ENCODE data around the gene MRPL49.

Gene MRPL49

DNA sequence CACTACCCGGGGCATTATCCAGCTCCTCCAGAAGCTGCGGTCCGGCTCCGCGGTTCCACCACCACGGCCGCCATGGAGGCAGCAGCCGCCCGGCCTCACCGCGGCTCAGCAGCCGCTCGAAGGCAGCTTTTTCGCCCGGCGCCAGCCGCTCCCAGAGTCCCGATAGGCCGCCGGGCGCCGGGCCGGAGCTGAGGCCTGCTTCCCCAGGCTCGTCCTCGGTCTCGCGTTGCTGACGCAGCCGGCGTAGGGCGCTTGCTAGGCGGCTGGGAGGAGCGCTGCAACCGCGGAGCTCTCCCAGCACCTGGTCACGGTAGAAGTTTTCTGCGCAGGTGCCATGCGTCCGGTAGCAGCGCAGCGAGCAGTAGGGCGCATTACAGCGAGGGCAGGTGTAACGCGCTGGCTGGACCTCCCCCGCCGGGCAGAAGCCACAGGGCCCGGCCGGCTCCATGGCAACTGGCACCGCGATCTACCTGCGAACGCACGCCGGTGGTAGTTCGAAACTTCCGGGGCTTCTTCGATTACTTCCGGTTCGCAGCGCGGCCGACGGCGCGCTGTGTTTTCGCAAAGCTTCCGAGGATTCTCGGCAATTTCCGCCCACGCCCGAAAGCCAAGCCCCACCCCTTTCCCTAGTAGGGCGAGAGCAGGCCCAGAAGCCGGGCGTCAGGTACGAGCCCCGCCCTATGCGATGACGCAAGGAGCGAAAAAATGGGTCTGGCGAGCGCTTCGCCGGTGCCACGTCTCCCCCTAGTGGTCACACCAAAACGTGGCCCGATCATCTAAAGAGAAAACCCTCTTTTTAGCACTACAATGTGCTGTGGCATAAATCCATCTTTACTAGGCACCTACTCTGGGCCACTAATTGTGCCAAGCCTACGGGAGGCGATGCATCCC is 4.7 kb upstream of the MRPL49 start, which contains the start of gene ZNHIT2 (continued):
- TF ChIP-seq ZNF639 (tag by site-specific recombination; IDR thresholded peaks at IDR 0.05) = no peak
- TF ChIP-seq, protein P1, sequence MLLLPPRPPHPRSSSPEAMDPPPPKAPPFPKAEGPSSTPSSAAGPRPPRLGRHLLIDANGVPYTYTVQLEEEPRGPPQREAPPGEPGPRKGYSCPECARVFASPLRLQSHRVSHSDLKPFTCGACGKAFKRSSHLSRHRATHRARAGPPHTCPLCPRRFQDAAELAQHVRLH (tag by site-specific recombination; IDR thresholded peaks at IDR 0.05) = peak; percentile 93
- TF ChIP-seq ZNF175 (tag by site-specific recombination; IDR thresholded peaks at IDR 0.05) = no peak
- peak; percentile 93 for TF ChIP-seq ZNF629 (tag by site-specific recombination; IDR thresholded peaks at IDR 0.05)
- TF ChIP-seq ZNF416 (tag by site-specific recombination; IDR thresholded peaks at IDR 0.05) = no peak
- TF ChIP-seq SCRT2 (tag by site-specific recombination; IDR thresholded peaks at IDR 0.05) = peak; percentile 57; the same call in 1 of the 2 replicates
- TF ChIP-seq IKZF3 (tag by site-specific recombination; IDR thresholded peaks at IDR 0.05) = no peak
- peak; percentile 73; the same call in 1 of the 2 replicates for TF ChIP-seq ZSCAN30 (tag by site-specific recombination; IDR thresholded peaks at IDR 0.05)
- TF ChIP-seq ZBTB7A (tag by site-specific recombination; IDR thresholded peaks at IDR 0.05; ENCODE audit: low read depth) = peak; percentile 57; the same call in 1 of the 2 replicates
- peak; percentile 76; the same call in 1 of the 2 replicates for TF ChIP-seq ZXDB (tag by site-specific recombination; IDR thresholded peaks at IDR 0.05)
- TF ChIP-seq OSR2 (tag by site-specific recombination; IDR thresholded peaks at IDR 0.05) = peak; percentile 38
- TF ChIP-seq, protein P2, sequence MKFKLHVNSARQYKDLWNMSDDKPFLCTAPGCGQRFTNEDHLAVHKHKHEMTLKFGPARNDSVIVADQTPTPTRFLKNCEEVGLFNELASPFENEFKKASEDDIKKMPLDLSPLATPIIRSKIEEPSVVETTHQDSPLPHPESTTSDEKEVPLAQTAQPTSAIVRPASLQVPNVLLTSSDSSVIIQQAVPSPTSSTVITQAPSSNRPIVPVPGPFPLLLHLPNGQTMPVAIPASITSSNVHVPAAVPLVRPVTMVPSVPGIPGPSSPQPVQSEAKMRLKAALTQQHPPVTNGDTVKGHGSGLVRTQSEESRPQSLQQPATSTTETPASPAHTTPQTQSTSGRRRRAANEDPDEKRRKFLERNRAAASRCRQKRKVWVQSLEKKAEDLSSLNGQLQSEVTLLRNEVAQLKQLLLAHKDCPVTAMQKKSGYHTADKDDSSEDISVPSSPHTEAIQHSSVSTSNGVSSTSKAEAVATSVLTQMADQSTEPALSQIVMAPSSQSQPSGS (tag by site-specific recombination; IDR thresholded peaks at IDR 0.05; ENCODE audit: low read depth) = peak; percentile 78
- 0 out of 2 replicates have a peak, but pooled peaks have one; percentile 7 for TF ChIP-seq KLF16 (tag by site-specific recombination; IDR thresholded peaks at IDR 0.05)
- no peak for TF ChIP-seq PRDM2 (tag by site-specific recombination; IDR thresholded peaks at IDR 0.05; ENCODE audit: borderline replicate concordance)
- TF ChIP-seq ZBTB17 (tag by site-specific recombination; IDR thresholded peaks at IDR 0.05) = peak; percentile 59
- TF ChIP-seq ZNF610 (tag by site-specific recombination; IDR thresholded peaks at IDR 0.05; ENCODE audit: borderline replicate concordance) = 0 out of 2 replicates have a peak, but pooled peaks have one; percentile 37
- no peak for TF ChIP-seq ZNF404 (tag by site-specific recombination; IDR thresholded peaks at IDR 0.05)
- TF ChIP-seq ZFHX2 (tag by site-specific recombination; conservative IDR thresholded peaks at IDR 0.05) = peak; percentile 54
- peak; percentile 91 for TF ChIP-seq ZNF2 (tag by site-specific recombination; IDR thresholded peaks at IDR 0.05)
- no peak for TF ChIP-seq ZNF426 (tag by site-specific recombination; IDR thresholded peaks at IDR 0.05)
- peak; percentile 84 for TF ChIP-seq HIC1 (tag by site-specific recombination; IDR thresholded peaks at IDR 0.05)
- 0 out of 2 replicates have a peak, but pooled peaks have one; percentile 36 for TF ChIP-seq ZSCAN16 (tag by site-specific recombination; IDR thresholded peaks at IDR 0.05)
- peak; percentile 55 for TF ChIP-seq ZNF660 (tag by site-specific recombination; IDR thresholded peaks at IDR 0.05)
- TF ChIP-seq ZNF501 (tag by site-specific recombination; IDR thresholded peaks at IDR 0.05) = peak; percentile 70
- peak; percentile 62; the same call in 1 of the 2 replicates for TF ChIP-seq ZBTB21 (tag by site-specific recombination; IDR thresholded peaks at IDR 0.05)
- TF ChIP-seq ZNF112 (tag by site-specific recombination; IDR thresholded peaks at IDR 0.05) = no peak

Measured in HEK293 (cell line).